ENCODE measurements around the gene PYGB.

DNA sequence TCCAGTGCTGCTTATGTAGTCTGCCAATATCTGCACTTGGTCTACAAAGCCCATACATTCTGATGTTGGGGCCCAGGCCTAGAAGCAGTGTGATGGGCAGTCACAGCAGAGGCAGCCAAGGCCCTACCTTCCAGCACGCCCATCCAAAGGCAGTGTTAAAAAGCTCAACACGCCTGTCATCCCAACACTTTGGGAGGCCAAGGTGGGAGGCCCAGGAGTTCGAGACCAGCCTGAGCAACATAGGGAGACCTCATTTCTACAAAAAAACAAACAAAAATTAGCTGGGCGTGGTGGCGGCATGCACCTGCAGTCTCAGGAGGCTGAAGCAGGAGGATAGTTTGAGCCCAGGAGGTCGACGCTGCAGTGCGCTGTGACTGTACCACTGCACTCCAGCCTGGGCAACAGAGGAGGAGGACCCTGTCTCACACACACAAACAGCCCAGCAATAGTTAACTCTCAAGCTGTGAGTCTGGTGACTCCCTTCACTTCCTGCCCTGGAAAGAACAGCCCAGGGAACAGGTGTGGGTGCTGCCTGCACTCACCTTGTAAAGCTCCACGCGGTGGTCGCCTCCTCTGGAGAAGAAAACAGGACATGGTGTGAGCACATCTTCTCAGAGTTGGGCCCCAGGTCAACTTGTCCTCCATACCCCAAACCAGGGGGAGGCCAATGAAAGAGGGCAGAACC lies 68.8 kb downstream of the PYGB start:
- TF ChIP-seq, protein P1, sequence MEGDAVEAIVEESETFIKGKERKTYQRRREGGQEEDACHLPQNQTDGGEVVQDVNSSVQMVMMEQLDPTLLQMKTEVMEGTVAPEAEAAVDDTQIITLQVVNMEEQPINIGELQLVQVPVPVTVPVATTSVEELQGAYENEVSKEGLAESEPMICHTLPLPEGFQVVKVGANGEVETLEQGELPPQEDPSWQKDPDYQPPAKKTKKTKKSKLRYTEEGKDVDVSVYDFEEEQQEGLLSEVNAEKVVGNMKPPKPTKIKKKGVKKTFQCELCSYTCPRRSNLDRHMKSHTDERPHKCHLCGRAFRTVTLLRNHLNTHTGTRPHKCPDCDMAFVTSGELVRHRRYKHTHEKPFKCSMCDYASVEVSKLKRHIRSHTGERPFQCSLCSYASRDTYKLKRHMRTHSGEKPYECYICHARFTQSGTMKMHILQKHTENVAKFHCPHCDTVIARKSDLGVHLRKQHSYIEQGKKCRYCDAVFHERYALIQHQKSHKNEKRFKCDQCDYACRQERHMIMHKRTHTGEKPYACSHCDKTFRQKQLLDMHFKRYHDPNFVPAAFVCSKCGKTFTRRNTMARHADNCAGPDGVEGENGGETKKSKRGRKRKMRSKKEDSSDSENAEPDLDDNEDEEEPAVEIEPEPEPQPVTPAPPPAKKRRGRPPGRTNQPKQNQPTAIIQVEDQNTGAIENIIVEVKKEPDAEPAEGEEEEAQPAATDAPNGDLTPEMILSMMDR (IDR thresholded peaks at IDR 0.05): no peak
- no peak for TF ChIP-seq EP300 (IDR thresholded peaks at IDR 0.05)
